ENCODE results near the gene VWA8. TPM values are rescaled to one million over a fixed set of nuclear protein-coding genes. Genes with fewer than 3 reads are reported as not detected.

Gene VWA8
- total and polyA plus RNA-seq, 2 experiments from 2014 or later, result 6.3 to 24.6 TPM

- TF ChIP-seq ZNF462 (CRISPR knock-in tag; IDR thresholded peaks at IDR 0.05) (no peak), JUNB (IDR thresholded peaks at IDR 0.05; ENCODE audit: unreplicated experiment) (no peak)
Observed at GRCh38 chr13:41782086-41782485, 178.8 kb downstream of the VWA8 start (continued).

- Histone ChIP-seq H4K20me1 (replicated peaks; ENCODE audit: insufficient read depth) (no peaks in the 10 kb centered on the region), H3K4me1 (ENCODE audit: insufficient read depth) (no peaks in the 10 kb centered on the region), H3F3A (replicated peaks; ENCODE audit: low read depth) (no peaks in the 10 kb centered on the region), H2AFZ (no peak overlapping the region), H3K4me2 (no peak overlapping the region), H3K27me3 (ENCODE audit: insufficient read depth) (no peaks in the 10 kb centered on the region), H3K36me3 (ENCODE audit: insufficient read depth) (no peaks in the 10 kb centered on the region), H3K4me3 (no peak overlapping the region), H3K79me2 (replicated peaks; ENCODE audit: insufficient read depth) (no peaks in the 10 kb centered on the region), H3K27ac (ENCODE audit: low read depth) (no peak overlapping the region), H3K9me2 (ENCODE audit: insufficient read depth) (no peaks in the 10 kb centered on the region)
- Mint-ChIP-seq H3K27me3 (ENCODE audit: insufficient read depth, low read depth, poor library complexity) (no peaks in the 10 kb centered on the region), H3K4me1 (peaks cover 5% of the 10 kb centered on the region; the same call in 2 of the 3 replicates), H3K9me3 (no peaks in the 10 kb centered on the region), H3K27ac (no peak overlapping the region), H3K36me3 (ENCODE audit: low read depth) (no peaks in the 10 kb centered on the region), H3K4me3 (no peak overlapping the region)
- ATAC-seq (no peak), DNase-seq (ENCODE audit: low spot score) (no peak)
- TF ChIP-seq ZNF462 (CRISPR knock-in tag; IDR thresholded peaks at IDR 0.05) (no peak), POLR2AphosphoS5 (IDR thresholded peaks at IDR 0.05; ENCODE audit: low read depth) (no peak), EZH2phosphoT487 (IDR thresholded peaks at IDR 0.05; ENCODE audit: unreplicated experiment) (no peak), ZNF331 (CRISPR knock-in tag; IDR thresholded peaks at IDR 0.05; ENCODE audit: low read depth) (no peak), EZH2 (IDR thresholded peaks at IDR 0.05; ENCODE audit: low read depth, unreplicated experiment) (no peak), JUNB (IDR thresholded peaks at IDR 0.05; ENCODE audit: unreplicated experiment) (no peak)
Observed at GRCh38 chr13:41780715-41781706, 179.9 kb downstream of the VWA8 start.

Measured in GM23338 (cell line).